ENCODE data around the gene NINL. TPM values are rescaled to one million over a fixed set of nuclear protein-coding genes. Genes with fewer than 3 reads are reported as not detected.
A peak's percentile ranks its signal among the peaks of the same experiment; 100 is the strongest.

Gene NINL
- total RNA-seq, 1 experiment from 2014 or later = 33.7 TPM

GRCh38 chr20:25500880-25501351, 84.4 kb downstream of the NINL start:
- peak; percentile 33 for DNase-seq
- no peaks in the 10 kb centered on the region for H3K27me3 ChIP-seq (ENCODE audit: control insufficient read depth, insufficient read depth, low read length)
- no peak overlapping the region for H3K4me3 ChIP-seq (ENCODE audit: insufficient read depth, low read depth, low read length)
- peaks cover 11% of the 10 kb centered on the region for H3K36me3 ChIP-seq (replicated peaks; ENCODE audit: control insufficient read depth, insufficient read depth, low read length)

- H3K36me3 ChIP-seq (replicated peaks; ENCODE audit: control insufficient read depth, insufficient read depth, low read length) = peaks cover 12% of the 10 kb centered on the region
- H3K27me3 ChIP-seq (ENCODE audit: control insufficient read depth, insufficient read depth, low read length) = no peaks in the 10 kb centered on the region
- H3K4me3 ChIP-seq (ENCODE audit: insufficient read depth, low read depth, low read length) = no peak overlapping the region
- DNase-seq = peak; percentile 62
Measured at GRCh38 chr20:25499855-25500434, 85.4 kb downstream of the NINL start.

- no peak overlapping the region for H3K4me3 ChIP-seq (ENCODE audit: insufficient read depth, low read depth, low read length)
- H3K36me3 ChIP-seq (replicated peaks; ENCODE audit: control insufficient read depth, insufficient read depth, low read length) = peaks cover 12% of the 10 kb centered on the region
- H3K27me3 ChIP-seq (ENCODE audit: control insufficient read depth, insufficient read depth, low read length) = no peaks in the 10 kb centered on the region
- peak; percentile 26 for DNase-seq
Measured at GRCh38 chr20:25499031-25499430, 86.3 kb downstream of the NINL start.

DNA sequence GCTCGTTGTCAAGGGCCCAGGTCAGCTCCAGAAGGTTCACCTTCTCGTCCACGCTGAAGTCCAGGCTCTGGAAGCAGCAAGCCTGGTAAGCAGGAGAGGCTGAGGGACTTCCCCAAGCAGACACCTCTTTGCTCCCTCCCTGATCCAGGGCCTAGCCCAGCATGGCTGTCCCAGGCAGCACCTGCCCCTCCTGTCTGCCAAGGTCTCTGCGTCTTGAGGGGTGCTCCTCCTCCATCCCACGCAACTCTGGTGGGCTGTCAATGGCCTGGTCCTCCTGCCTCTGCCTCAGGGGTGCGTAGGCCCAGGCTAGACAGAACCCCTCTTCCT, 87.1 kb downstream of the NINL start:
- H3K27me3 ChIP-seq (ENCODE audit: control insufficient read depth, insufficient read depth, low read length) = no peaks in the 10 kb centered on the region
- H3K4me3 ChIP-seq (ENCODE audit: insufficient read depth, low read depth, low read length) = no peak overlapping the region
- DNase-seq = peak; percentile 29
- H3K36me3 ChIP-seq (replicated peaks; ENCODE audit: control insufficient read depth, insufficient read depth, low read length) = peaks cover 6% of the 10 kb centered on the region

DNA sequence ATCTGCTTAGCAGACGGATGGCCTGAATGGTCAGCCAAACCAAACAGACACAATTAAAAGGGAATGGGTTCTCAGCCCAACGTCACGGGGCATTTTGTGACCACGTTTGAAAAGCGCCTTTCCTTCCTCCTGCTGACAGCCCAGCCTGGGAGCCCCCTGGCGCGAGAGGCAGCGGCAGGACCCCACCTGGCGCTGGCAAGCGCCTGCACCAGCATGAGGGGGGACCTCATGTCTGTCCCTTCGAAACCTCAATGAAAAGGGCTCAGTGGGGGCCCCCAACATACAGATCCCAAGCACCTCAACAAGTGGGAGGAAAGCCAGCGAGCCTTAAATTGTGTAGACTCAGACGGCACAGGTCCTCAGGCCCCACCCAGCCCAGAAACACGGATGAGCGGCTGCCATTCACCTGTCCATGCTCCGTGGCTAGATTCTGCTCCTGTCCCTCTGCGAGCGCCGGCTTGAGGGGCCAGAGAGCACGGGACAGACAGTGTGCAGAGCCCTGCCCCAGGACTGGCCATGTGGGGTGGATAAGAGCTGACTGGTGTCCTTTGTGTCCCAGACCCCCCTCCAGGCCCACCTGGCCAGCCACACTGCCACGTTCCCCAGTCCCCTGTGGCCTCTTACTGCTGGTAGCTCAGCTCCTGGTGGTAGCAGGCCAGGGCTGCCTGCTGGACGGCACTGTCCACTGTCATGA, 87.6 kb downstream of the NINL start:
- peak; percentile 38 for DNase-seq
- Histone ChIP-seq H3K4me3 (ENCODE audit: insufficient read depth, low read depth, low read length) (no peak overlapping the region), H3K27me3 (ENCODE audit: control insufficient read depth, insufficient read depth, low read length) (no peaks in the 10 kb centered on the region), H3K36me3 (replicated peaks; ENCODE audit: control insufficient read depth, insufficient read depth, low read length) (peaks cover 3% of the 10 kb centered on the region)

DNA sequence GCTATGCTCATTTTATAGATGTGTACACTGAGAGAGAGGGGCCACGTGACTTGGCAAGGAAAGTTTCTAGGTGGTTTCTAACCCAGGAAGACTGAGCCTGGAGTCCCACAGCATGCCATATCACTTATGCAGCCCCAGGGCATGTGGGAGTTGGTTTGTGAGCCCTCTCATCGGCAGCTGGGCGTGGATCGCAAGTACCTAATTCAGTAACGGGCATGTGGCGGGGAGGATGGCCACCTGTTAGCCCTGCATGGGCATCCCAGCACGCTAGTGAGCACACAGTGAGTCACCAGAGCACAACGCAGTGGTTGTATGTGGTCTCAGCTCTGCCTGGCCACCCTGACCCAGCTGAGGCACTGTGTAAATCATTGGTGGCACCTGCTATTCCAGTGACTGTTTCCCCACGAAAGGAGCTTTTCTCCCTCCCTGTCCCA, 88.3 kb downstream of the NINL start:
- no peak overlapping the region for H3K4me3 ChIP-seq (ENCODE audit: insufficient read depth, low read depth, low read length)
- H3K27me3 ChIP-seq (ENCODE audit: control insufficient read depth, insufficient read depth, low read length) = no peaks in the 10 kb centered on the region
- peaks cover 3% of the 10 kb centered on the region for H3K36me3 ChIP-seq (replicated peaks; ENCODE audit: control insufficient read depth, insufficient read depth, low read length)
- DNase-seq = peak; percentile 27

DNA sequence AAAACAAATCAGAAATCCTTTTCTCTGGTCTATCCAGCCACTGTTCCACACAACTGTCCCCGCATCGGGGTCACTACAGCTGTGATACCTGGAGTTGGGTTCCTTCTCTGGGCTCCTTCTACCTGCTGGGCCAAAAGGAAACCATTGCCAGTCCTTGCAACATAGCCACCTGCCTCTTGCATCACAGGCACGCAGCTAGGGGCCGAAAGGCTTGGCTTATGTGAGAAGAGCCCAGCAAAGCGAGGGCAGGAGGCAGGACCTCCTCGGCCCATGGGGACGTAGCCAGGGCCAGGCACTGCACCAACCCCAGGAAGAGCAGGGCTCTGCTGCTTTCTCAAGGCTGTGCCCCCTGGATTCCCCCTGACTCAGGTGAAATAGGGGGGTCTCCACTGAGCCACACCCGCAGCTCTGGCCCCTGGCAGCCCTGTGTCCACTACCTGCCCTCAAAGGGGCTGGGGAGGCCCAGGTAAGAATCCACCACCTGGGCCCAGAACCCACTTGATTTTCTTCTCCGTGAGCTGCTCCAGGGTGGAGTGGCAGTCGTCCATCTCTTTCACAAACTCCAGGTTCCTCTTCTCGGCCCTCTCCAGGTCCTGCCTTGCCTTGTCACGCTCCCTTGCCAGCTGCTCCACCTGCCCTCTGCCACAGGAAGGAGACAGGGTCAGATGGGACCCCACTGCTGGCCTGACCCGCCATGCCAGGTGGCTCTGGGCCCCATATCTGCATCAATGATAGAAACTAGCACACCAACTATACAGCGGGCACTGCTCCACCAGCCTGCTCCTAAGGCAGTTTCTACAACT, 89.0 kb downstream of the NINL start:
- DNase-seq = peak; percentile 30
- Histone ChIP-seq H3K27me3 (ENCODE audit: control insufficient read depth, insufficient read depth, low read length) (no peaks in the 10 kb centered on the region), H3K4me3 (ENCODE audit: insufficient read depth, low read depth, low read length) (no peak overlapping the region), H3K36me3 (replicated peaks; ENCODE audit: control insufficient read depth, insufficient read depth, low read length) (peaks cover 3% of the 10 kb centered on the region)

- no peak overlapping the region for H3K4me3 ChIP-seq (ENCODE audit: insufficient read depth, low read depth, low read length)
- peak; percentile 37 for DNase-seq
- H3K36me3 ChIP-seq (replicated peaks; ENCODE audit: control insufficient read depth, insufficient read depth, low read length) = peaks cover 3% of the 10 kb centered on the region
- H3K27me3 ChIP-seq (ENCODE audit: control insufficient read depth, insufficient read depth, low read length) = no peaks in the 10 kb centered on the region
Measured at GRCh38 chr20:25495189-25495824, 90.0 kb downstream of the NINL start.

DNA sequence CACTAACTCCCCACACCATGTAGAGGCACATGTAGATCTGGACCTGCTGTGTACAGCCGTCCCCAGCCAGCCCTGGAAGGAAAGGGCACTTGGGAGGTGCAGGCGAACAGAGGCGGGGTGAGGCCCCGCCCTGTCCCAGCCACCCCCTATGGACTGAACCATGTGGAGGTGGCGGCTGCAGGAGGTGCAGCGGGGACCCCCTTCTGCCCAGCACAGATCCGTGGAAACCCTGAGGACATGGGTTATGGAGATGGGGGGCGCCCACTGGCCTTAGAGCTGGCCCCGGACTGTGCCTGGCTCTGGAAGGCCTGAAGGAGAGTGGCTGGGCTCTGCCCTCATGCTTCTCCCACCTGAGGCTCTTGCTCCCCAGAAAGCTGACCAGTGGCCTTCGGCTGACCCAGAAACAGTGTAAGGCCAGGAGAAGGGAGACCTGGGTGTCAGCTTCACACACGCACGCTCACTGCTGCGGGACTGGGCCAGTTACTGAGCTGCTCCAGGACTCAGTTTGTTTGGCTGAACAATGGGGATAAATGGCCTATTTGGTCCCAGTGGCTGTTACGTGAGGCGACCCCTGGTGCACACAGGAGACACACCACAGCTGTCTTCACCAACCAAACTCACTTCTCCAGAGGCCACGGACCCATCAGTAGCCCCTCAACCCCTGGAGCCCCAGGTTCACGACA, 90.7 kb downstream of the NINL start:
- Histone ChIP-seq H3K4me3 (ENCODE audit: insufficient read depth, low read depth, low read length) (no peak overlapping the region), H3K27me3 (ENCODE audit: control insufficient read depth, insufficient read depth, low read length) (no peaks in the 10 kb centered on the region), H3K36me3 (replicated peaks; ENCODE audit: control insufficient read depth, insufficient read depth, low read length) (peaks cover 4% of the 10 kb centered on the region)
- DNase-seq = no peak

- peak; percentile 48 for DNase-seq
- peaks cover 7% of the 10 kb centered on the region for H3K36me3 ChIP-seq (replicated peaks; ENCODE audit: control insufficient read depth, insufficient read depth, low read length)
Measured at GRCh38 chr20:25493748-25494505, 91.4 kb downstream of the NINL start.

DNA sequence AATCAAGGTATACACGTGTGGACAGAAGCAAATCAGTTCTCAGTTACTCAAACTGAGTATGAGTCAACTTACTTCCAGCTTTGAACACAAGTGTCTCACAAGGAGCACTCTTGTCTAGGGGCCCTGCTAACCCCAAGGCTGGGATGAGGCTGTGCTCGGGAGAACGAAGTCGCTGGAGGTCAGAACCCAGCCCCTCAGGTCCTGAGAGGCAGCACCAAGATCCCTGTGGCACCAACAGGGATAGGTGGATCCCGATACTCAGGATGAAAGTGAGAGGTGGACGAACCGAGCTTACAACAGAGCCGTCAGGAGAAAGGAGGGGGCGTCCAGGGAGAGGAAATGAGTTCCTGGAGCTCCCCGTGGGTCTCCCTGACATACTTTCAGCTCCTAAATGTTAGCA, 92.2 kb downstream of the NINL start:
- DNase-seq = peak; percentile 39
- peaks cover 7% of the 10 kb centered on the region for H3K36me3 ChIP-seq (replicated peaks; ENCODE audit: control insufficient read depth, insufficient read depth, low read length)
- no peaks in the 10 kb centered on the region for H3K27me3 ChIP-seq (ENCODE audit: control insufficient read depth, insufficient read depth, low read length)

More at GRCh38 chr20:25493748-25494505, 91.4 kb downstream of the NINL start:
- Histone ChIP-seq H3K4me3 (ENCODE audit: insufficient read depth, low read depth, low read length) (no peak overlapping the region), H3K27me3 (ENCODE audit: control insufficient read depth, insufficient read depth, low read length) (no peaks in the 10 kb centered on the region)

GRCh38 chr20:25491446-25492038, 93.8 kb downstream of the NINL start:
- DNase-seq = peak; percentile 47
- Histone ChIP-seq H3K4me3 (ENCODE audit: insufficient read depth, low read depth, low read length) (no peak overlapping the region), H3K36me3 (replicated peaks; ENCODE audit: control insufficient read depth, insufficient read depth, low read length) (peaks cover 11% of the 10 kb centered on the region), H3K27me3 (ENCODE audit: control insufficient read depth, insufficient read depth, low read length) (no peaks in the 10 kb centered on the region)

More for the DNA sequence above, 92.2 kb downstream of the NINL start:
- no peak overlapping the region for H3K4me3 ChIP-seq (ENCODE audit: insufficient read depth, low read depth, low read length)

All from H7 (cell line).